Mammary epithelial cell (primary cell): ENCODE results near the gene ATP5MG.
"Not testable (repeated sequence)": the region's sequence is repeated elsewhere in the genome, so short reads cannot be mapped to it uniquely, and the experiment has no call there.

Experiments used
- CTCF ChIP-seq, 2 donors: IDR thresholded peaks in 1 of 2; conservative IDR thresholded peaks in 1 of 2; 2 replicates each; pipeline ENCODE4 v1.5.1; 2011 to 2012; ENCODE audit warnings: inconsistent platforms in 2 of 2, low read length in 2 of 2, mild to moderate bottlenecking in 2 of 2, control low read depth in 1 of 2, low read depth in 1 of 2; ENCODE audit not compliant: insufficient read depth in 1 of 2; ENCODE audit errors: extremely low read depth in 1 of 2
- EZH2 ChIP-seq: IDR thresholded peaks from 2 replicates; pipeline ENCODE4 v1.6.1; 2012; ENCODE audit warnings: low read length, inconsistent platforms, borderline replicate concordance

GRCh38 chr11:118416900-118417299, 15.5 kb downstream of the ATP5MG start:
- TF ChIP-seq CTCF (conservative IDR thresholded peaks at IDR 0.05 in 1 of 2, IDR thresholded peaks at IDR 0.05 in 1 of 2; ENCODE audit: extremely low read depth in 1 of 2, insufficient read depth in 1 of 2, low read depth in 1 of 2, low read length in 2 of 2); EZH2: not testable (repeated sequence)
